Nucleus accumbens (tissue), 56 donors: ENCODE data around the gene MLEC.

ENCODE experiments used
- DNase-seq, 56 donors: peaks; one replicate each; lab custom pipeline; 2025; lab: John Stamatoyannopoulos, UW

The MLEC gene

GRCh38 chr12:120686690-120687577 lies at the start of gene MLEC:
Gene MLEC, plus strand, starts transcription at chr12:120687149. Its CDS starts 148 bp downstream, at chr12:120687297.
- DNase-seq: peak; percentile 91 to 99 (median 98)

- peak in 11 of 56 donors; percentile 3 to 63 (median 18) for DNase-seq
These were observed 46.9 kb upstream of the MLEC start, which contains the start of gene CABP1 for GRCh38 chr12:120639771-120640721. Gene CABP1, plus strand, starts transcription at chr12:120640626. Its CDS starts 60 bp downstream, at chr12:120640686.

- DNase-seq: peak in 2 of 56 donors; percentile 5 to 32
These were observed 45.8 kb upstream of the MLEC start for GRCh38 chr12:120640861-120641833.

- DNase-seq: peak in 16 of 56 donors; percentile 3 to 58 (median 17)
These were observed 44.8 kb upstream of the MLEC start for GRCh38 chr12:120642121-120642520.

GRCh38 chr12:120642826-120643225 lies 44.1 kb upstream of the MLEC start:
- no peak for DNase-seq

- DNase-seq: no peak
These were observed 43.4 kb upstream of the MLEC start for GRCh38 chr12:120643574-120643973.

GRCh38 chr12:120646044-120646443 lies 40.9 kb upstream of the MLEC start:
- DNase-seq: no peak

GRCh38 chr12:120647375-120647755 lies 39.6 kb upstream of the MLEC start:
- DNase-seq: no peak

GRCh38 chr12:120649442-120650232 lies 37.3 kb upstream of the MLEC start:
- peak in 9 of 56 donors; percentile 2 to 45 (median 18) for DNase-seq

- no peak for DNase-seq
These were observed 36.7 kb upstream of the MLEC start for GRCh38 chr12:120650233-120650690.

GRCh38 chr12:120651821-120652220 lies 35.1 kb upstream of the MLEC start:
- no peak for DNase-seq

- peak in 25 of 56 donors; percentile 3 to 56 (median 27) for DNase-seq
These were observed 34.1 kb upstream of the MLEC start for GRCh38 chr12:120652656-120653435.

GRCh38 chr12:120653611-120654010 lies 33.3 kb upstream of the MLEC start:
- DNase-seq: no peak

GRCh38 chr12:120654656-120655055 lies 32.3 kb upstream of the MLEC start:
- DNase-seq: no peak

GRCh38 chr12:120656008-120656407 lies 30.9 kb upstream of the MLEC start:
- no peak for DNase-seq

- no peak for DNase-seq
These were observed 28.4 kb upstream of the MLEC start for GRCh38 chr12:120658286-120659150.

GRCh38 chr12:120659151-120659525 lies 27.8 kb upstream of the MLEC start:
- no peak for DNase-seq
